Stromal cell of bone marrow (primary cell): ENCODE results near the gene CFAP97D2.

Experiments used
- DNase-seq: peaks from one replicate; pipeline ENCODE4 v3.0.0-alpha.2; 2012; ENCODE audit warnings: low read depth

Gene CFAP97D2

DNA sequence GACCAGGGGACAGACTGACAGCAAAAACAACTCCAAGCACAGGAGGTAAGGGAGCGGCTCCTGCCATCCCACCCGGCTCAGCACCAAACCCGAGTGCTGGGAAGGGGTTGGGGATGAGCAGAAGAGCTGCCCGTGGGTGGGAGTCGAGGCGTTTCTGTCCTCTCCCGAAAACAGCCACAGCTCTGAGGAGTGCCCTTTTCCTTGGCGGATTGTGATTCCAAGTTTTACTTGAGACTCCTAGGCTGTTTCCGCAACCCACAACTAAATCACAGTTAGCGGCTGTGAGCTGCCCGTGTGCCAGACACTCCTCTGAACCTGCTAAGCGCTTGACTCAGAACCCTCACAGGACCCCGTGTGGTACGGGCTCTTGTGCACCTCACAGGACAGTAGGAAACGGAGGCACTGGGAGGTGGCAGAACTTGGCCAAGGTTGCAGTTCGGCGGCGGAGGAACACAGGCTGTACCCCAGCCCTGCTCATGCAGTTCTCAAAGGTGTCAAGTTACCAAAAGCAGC lies 21.4 kb downstream of the CFAP97D2 start:
- no peak for DNase-seq

DNA sequence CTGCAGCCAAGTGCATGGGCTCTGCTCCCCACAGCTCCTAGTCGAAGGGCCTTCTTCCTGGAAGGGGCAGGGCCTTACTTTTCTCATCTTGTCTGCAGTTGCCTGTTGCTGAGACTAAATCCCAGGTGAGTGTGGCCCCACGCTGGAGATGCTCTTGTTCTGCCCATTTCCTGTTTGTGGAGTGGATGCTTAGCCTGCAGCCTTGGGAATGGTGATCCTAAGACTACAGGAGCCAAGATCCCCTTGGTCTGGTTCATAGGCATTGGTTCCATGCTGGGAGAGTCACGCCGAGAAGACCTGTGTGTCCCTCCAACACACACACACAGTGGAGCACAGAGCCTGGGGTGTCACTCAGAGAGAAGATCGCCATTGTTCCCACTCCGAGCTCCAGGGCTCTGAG lies 23.5 kb downstream of the CFAP97D2 start:
- no peak for DNase-seq

- DNase-seq, result no peak
Observed at GRCh38 chr13:114203536-114203935, 24.5 kb downstream of the CFAP97D2 start.

DNA sequence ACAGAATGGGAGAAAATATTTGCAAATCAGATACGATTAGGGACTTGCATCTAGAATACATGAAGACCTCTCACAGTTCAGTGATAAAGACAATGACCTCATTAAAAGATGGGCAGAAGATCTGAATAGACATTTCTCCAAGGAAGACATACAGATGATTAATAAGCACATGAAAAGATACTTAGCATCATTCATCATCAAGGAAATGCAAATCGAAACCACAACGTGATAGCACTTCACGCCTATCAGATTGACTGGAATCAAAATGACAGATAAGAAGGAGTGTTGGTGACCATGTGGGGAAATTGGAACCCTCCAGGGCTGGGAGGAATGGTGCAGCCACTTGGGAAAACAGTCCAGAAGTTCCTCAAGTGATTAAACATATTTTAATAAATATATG lies 25.8 kb downstream of the CFAP97D2 start:
- no peak for DNase-seq

DNA sequence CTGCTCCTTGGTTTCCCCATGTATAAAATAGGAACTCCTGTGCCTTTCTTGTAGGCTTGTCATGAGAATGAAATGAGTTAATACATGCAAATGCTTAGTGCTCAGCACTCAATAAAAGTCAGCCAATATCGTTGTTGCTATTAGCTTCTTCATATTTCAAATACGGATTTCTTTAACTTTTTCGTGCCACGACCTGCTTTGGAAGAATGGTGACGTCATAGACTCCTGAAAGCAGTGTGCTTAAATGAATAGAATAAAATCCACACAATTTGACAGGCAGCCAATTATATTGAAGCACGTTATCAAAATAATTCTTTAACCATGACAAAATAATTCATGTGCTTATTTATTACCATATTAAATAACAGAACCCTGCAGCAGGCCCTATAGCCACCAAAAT lies 29.1 kb downstream of the CFAP97D2 start:
- no peak for DNase-seq

DNA sequence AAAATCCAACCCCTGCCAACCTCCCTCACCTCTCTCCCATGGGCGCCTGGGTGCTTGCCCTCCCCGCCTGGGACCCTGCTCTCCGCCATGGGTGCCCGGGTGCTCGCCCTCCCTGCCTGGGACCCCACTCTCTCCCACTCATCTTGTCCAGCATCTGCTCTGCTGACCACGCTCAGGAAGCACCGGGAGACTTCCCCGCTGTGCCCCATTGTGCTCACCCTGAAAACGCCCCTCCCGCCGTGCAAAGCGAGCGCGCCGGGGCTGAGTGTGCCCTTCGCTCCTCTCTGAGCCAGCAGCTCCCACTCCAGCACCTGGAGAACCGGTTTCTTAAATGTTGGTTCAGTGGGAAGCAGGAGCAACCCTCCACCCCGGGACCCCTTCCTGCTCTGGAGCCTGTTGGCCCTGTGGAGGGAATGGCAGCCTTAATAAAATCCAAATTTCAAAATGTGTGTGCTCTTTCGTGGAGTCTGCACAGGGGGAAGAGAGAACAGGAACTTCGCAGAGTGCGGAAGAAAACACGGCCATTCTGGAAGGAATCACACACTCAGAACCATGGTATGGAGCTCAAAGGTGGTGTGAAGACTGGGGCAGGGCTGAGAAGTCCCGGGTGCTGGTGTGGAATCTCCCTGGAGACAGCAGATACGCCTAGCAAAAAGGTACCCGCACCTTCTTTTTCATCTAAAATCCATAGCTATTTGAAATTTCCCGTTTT lies 32.5 kb downstream of the CFAP97D2 start:
- no peak for DNase-seq

DNA sequence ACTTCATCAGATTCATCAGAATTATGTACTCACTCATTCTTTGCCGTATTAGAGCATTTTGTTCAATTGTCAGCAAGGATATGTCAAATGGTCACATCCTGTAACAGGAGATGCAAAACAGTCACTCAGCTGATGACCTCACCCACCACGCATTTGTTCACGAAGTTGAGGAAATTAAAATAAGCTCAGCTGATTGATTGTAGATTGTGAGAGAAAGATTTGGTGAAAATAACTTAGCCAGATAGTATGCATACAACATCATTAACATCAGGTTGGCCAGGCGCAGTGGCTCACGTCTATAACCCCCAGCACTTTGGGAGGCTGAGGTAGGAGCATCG lies 33.1 kb downstream of the CFAP97D2 start:
- no peak for DNase-seq

GRCh38 chr13:114213980-114214379 lies 34.9 kb downstream of the CFAP97D2 start:
- DNase-seq, result no peak

DNA sequence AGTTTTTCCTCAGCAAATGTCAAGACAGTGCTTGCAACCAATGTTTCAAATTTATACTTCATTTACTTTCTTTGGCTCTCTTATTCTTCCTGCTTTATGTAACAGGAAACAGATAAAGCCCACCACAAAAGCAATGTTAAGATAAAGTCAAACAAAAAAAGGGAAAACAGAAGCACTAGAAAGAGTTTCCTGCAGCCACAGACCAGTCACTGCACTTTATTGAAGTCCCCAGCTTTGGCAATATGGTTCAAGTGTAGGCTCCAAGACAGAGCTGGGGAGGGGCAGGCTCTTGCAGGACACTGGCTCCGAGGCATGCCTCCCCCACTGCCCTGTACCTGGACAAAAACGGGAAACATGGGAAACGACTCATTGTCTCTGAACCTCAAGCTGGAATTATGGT lies 40.3 kb downstream of the CFAP97D2 start:
- no peak for DNase-seq

DNA sequence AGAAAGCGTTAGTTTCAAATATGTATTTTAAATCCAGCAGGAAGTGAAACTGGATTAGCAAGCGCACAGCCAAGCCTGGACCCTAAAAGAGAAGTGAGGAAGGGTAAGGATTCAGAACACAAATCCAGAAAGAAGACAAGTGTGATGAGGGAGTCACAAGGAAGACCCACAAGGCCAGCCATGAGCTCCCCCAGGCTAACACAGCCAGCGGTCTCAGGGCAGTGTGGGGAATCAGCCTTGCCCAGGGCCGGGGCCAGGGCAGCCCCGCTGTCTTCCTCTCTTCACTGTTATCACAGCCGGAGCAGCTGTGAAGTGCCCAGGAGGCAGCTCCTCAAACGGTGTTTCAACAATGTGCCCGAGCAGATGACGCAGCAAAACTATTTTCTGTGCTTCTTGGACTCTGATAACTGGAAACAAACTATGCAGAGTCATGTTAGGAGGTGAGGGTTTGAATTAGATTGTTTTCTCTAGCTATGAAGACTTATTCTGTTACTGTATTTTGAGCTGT lies 43.5 kb downstream of the CFAP97D2 start:
- no peak for DNase-seq

DNA sequence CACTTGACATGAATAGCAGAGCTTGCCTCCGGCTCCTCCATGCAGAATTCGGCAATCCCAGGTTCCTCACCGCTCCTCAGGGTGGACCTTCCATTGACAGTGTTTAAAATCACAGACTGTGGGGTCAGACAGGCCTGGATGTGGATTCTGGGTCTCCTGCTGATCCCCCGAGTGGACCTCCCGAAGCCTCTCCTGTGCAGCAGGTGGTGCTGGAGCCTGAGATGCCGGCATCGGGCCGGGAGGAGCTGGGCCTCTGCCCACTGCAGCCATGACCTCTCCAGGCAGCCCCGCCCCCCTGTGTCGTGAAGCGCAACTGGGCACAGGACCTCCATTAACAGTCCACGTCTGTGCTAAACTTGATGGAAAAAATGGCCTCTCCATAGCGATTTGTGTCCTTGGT lies 45.1 kb downstream of the CFAP97D2 start:
- no peak for DNase-seq

- DNase-seq, result no peak
Observed at GRCh38 chr13:114225610-114226009, 46.6 kb downstream of the CFAP97D2 start.

DNA sequence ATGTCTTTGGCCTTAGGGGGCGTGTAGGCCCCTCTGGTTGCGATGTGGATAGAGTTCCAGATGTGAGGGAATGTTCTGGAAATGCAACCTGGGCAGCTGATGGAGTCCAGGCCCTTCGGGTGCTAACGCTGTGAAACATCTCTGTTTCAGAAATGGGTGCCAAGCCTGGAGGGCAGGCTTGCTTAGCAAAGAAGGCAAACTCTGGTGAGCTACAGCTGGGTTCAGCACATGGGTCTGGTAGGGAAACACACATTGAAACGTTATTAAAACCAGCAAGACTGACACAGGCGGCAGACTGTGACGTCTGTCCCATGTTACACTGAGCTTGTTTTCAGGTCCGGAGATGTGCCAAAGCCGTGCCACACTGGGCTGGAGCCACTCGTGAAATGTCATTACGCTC lies 47.0 kb downstream of the CFAP97D2 start:
- DNase-seq, result no peak

DNA sequence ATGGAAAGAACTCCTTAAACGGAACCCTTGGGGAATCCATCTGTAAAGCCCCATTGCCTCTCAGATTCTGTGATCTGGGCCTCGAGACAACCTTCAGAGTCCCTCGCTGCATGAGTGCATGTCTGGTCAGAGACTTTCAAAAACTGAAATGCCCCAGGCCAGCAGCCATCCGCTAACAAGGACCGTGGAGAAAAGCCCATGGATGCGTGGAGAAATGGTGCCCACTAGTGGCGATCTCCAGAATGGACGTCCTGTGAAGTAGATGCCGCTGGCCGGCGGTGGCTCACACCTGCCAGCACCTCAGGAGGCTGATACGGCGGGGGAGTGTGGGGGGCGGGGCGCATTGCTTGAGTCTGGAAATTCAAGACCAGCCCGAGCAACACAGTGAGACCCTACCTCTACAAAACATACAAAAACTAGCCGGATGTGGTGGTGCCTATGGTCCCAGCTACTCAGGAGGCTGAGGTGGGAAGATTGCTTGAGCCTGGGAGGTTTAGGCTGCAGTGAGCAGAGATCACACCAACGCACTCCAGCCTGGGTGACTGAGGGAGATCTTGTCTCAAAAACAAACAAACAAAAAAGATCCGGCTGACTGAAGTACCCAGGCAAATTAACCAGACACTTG lies 47.8 kb downstream of the CFAP97D2 start:
- DNase-seq, result peak; percentile 64

DNA sequence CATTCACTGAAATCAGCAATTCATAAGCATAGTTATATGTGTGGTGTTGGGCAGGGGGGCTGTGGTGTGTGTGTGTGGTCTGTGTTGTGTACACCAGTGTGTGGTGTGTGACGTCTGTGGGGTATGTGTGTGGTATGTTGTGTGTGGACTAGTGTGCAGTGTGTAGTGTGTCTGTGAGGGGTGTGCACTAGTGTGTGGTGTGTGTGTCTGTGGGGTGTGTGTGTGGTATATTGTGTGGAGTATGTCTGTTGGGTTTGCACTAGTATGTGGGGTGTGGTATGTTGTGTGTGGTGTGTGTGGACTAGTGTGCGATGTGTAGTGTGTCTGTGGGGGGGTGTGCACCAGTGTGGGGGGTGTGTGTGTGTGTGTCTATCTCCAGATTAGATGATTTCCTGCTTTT lies 48.5 kb downstream of the CFAP97D2 start:
- no peak for DNase-seq

GRCh38 chr13:114228176-114228575 lies 49.1 kb downstream of the CFAP97D2 start:
- DNase-seq, result no peak

GRCh38 chr13:114229506-114229905 lies 50.4 kb downstream of the CFAP97D2 start:
- DNase-seq, result no peak

- DNase-seq, result no peak
Observed at GRCh38 chr13:114230117-114230516, 51.1 kb downstream of the CFAP97D2 start.

DNA sequence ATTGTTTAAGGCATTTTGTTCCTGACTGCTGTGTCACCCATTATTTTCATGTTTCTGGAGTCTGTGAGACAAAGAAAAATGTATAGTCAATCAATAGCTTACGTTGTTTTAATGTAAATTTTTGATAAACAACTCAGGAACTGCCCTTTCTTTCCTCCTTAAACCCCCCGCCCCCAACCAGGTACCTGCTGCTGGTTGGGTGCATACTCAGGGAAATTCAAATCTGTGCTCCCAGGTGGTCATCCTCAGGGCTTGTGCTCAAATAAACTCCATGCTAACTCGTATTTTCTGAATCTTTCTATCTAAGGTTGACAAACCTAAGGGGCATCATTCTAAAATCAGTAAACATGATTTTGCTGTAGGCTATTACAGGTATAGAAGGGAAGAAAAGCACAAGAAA lies 51.5 kb downstream of the CFAP97D2 start:
- no peak for DNase-seq

GRCh38 chr13:114231886-114232285 lies 52.8 kb downstream of the CFAP97D2 start:
- no peak for DNase-seq

DNA sequence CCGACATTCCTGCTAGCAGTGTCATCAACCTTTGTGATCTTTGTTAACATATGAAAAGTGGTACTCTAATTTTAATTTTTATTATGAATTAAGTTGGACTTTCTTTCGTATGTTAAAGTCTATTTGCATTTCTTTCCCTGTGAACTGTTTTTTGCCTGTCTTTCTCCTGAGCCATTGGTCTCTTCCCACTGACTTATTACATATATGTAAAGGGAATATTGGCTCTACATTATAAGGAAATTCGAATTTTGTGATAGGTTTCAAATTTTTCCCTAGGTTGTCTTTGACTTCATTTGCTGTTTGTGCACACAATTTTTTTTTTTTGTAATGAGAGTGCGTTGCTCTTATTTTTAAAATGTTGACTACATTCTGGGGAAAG lies 55.2 kb downstream of the CFAP97D2 start:
- no peak for DNase-seq

DNA sequence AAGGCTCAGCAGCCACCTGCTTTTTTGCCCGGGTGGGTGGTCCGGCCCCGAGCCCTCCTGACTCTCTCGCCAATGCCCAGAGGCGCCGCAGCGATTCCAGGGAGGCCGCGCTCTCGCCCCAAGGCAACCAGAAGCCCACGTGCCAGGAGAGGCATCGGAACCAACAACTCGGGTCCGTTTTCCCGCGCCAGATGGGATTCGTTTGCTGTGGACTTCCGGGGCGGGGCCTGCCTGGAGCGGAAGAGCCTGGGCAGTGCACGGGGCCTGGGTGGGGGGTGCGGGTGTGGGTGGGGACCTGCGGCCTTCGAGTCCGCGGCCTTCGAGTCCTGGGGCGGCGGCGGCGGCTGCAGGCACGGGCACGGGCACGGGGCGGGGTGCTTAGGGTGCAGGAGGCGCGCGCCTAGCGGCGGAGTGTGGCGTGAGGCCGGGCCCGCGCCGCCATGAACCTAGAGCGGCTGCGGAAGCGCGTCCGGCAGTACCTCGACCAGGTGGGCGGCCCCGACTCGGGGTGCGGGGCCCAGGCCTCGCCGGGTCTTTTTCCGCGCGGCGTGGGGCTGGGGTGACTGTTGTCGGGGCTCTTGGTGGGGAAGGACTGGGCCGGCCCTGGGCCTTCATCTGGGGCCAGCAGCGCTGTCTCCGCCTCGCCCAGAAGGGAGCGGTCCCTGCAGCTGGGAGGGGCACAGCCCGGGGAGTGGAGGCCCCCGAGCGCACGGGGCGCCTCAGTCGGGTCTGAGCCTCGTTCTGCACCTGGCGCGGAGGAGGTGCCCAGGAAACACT lies 55.8 kb downstream of the CFAP97D2 start, which contains the start of gene CDC16:
Gene CDC16, plus strand, starts transcription at position 253 of the 777 bp plus-strand sequence. Its CDS starts 188 bp downstream, at position 441.
- peak; percentile 84 for DNase-seq

DNA sequence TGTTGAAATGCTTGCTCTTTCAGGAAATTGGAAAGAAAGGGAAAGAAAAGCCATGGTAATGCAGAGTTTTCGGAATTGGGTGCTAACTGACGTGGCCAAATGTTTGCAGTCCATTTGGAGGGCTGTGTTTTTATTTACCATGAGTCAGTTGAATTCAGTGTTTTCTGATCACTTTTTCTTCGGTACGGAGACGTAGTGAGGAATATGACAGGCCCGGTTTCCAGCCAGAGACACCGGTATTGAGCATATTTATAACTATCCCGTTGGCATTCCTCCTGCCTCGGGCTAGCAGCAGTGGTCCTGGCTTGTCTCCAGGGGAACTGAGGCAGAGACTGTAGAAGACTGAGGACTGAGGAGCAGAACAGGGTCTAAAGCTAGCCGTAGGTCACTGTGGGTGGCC lies 56.6 kb downstream of the CFAP97D2 start:
- DNase-seq, result no peak
